ENCODE results near the gene TMEM150B.
A peak's percentile ranks its signal among the peaks of the same experiment; 100 is the strongest.

The TMEM150B gene

DNA sequence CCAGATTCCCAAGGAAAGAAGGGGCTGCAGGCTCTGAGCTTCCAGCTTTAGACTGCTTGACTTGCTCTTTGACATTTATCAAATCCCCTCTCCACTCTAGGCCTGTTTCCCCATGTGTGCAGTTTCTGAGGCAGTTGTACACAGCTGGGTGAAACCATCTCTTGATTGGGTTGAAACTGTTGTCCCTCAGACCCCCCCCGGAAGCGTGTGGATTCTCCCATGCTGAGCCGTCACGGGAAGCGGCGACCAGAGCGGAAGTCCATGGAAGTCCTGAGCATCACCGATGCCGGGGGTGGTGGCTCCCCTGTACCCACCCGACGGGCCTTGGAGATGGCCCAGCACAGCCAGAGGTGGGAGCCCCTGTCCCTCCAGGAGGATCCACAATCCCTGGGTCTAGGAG lies 21.7 kb downstream of the TMEM150B start:
- no peak for DNase-seq

DNA sequence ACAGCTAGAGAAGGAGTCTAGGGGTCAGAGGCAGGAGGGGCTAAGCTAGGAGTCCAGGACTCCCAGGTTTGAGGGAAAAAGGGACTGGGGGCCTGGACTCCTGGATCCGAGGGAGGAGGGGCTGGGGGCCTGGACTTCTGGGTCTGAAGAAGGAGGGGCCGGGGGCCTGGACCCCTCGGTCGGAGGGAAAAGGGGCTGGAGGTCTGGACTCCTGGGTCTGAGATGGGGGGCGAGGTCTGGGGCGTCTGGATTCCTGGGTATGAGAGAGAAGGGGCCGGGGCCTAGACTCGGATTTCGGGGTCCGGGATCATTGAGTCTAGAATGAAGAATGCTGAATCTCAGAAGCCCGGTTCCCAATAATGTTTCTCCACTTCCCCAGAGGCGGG lies 22.8 kb downstream of the TMEM150B start:
- DNase-seq, result no peak

DNA sequence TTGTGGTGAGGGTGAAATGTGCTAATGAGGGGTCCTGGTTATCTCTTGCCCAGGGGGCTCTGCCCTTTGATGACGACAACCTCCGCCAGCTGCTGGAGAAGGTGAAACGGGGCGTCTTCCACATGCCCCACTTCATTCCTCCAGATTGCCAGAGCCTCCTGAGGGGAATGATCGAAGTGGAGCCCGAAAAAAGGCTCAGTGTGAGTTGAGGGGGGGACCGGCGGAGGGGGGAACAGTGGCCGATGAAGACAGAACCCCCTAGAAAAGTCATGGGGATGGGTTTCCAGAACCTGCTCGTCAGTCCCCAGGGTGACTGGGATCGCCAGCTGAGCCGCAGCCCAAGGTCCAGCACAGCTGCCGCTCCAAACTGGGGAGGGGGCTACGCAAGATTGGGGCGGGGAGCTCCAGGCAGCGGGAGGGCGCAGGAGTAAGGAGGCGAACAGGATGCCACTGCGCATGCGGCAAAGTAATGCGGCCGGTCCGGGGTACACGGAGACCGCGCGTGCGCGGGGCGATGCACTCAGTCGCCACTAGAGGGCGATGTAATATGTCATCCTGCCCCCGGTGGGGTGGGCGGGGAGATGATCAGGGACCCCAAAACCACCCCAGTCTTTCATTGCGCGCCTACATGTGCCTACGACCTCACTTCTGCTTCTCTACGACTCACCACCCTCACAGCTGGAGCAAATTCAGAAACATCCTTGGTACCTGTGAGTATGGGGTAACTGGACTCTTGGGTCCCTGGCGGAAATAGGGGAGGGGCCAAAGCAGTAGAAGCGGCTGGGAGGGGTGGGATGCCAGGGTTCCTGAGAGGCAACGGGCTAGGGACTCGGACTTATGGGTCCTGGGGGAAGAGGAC lies 23.5 kb downstream of the TMEM150B start:
- peak; percentile 58 to 81 for DNase-seq

DNA sequence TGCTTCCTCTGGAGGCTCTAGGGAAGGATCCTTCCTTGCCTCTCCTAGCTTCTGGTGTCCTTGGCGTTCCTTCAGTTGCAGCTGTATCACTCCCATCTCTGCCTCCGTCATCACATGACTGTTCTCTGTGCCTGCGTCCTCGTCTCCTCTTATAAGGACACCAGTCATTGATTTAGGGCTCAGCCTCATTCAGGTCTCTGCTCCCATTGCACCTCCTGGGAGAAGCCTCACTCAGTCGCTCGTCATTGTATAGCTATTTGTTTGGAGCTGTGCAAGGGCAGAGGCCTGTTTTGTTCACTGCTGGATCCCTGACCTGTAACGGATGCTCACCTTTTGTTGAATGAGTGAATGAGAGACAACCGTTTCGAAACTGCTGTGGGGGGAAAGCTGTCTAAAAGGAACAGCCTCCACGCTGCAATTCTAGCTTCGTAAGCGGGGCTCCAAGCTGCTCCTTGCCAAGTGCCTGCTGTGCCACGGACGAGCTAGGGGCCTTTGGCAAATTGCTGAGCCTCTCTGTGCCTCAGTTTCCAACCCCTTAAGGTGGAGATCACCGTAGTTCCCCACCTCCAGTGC lies 24.2 kb downstream of the TMEM150B start:
- no peak for DNase-seq

DNA sequence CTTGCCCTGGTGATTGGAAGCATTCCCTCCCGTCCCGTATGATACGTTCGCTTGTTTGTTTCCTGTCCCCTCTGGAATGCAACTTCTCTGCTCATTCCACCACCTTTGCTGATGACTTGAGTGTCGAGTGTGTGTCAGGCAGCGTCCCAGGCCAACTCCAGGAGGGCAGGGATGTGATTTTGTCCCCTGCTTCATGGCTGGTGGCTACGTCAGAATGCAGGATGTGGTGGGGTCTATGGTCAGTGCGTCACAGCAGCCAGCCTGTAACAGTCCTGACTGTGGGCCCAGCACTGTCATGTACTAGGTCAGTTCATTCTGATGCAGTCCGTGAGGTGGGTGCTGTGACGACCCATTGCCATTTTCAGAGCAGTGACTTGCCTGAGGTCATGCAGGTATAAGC lies 25.1 kb downstream of the TMEM150B start:
- no peak for DNase-seq

DNA sequence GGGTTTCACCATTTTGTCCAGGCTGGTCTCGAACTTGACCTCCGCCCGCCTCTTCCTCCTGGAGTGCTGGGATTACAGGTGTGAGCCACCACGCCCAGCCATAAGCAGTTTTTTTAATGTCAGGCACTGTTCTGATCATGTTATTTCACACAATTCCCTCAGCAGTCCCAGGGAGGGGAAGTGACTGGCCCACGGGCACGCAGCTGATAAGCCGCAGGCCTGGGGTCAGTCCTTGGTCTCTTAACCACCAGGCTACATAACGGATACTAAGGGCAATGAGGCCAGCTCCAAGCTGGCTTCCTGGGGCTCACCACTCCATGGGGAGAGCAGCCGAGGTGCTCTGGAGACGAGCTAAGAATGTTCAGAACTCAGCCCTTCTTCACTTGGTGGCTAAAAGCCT lies 27.9 kb downstream of the TMEM150B start:
- DNase-seq, result no peak

DNA sequence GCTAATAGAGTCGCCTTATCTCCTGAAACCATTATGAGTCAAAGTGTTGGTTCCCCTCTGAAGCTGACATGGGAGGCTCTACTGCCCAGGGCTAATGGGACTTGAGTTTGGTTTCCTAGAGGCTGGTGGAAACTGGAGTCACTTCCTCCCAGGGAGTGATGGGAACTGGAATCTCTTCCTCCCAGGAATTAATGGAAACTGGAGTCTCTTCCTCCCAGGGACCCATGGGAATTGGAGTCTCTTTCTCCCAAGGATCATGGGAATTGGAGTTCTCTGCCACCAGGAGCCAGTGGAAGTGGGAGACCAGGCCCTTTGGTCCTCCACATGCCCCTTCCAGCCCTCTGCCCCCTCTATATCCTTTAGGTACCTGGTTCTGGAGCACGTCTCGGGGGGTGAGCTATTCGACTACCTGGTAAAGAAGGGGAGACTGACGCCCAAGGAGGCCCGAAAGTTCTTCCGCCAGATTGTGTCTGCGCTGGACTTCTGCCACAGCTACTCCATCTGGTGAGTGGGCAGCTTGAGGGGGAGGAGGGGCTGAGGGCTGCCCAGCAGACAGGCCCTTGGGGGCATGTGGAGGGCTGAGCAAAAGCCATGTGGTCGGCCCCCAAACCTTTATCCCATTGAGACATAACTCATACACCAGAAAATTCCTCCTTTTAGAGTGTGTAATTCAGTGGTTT lies 35.9 kb downstream of the TMEM150B start:
- DNase-seq, result no peak

DNA sequence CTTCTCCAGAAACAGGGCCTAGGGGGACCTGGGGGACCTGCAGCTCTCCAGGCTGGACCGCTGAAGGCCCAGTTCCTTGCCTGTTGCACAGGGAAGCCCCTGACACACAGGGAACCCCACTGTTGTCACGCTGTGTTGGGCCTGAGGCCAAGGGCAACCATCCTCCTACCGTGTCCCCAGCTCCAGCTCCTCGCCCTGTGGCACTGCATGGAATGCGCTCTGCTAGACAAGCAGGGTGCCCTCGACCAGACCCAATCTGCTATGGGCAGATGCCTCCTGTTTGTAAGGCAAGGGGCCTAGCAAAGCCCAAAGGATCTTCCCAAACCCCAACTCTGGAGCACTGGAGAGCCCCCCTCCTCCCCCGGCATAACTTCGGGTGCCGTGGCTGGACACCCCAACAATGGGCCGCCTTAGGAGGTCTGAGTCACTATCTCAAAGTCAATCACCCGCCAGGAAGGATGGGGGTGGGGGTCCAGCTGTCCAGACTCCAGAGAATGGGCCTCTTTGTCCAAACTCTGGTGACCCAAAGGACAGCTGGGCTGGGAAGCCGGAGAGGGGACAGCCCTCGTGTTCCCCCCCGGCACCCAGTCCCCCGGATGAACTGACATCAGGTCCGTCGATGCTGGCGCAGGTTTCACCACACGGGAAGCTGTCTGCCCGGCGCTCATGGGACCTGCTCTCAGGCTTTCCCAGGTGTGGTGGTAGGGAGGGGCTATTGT lies 37.6 kb downstream of the TMEM150B start:
- no peak for DNase-seq

DNA sequence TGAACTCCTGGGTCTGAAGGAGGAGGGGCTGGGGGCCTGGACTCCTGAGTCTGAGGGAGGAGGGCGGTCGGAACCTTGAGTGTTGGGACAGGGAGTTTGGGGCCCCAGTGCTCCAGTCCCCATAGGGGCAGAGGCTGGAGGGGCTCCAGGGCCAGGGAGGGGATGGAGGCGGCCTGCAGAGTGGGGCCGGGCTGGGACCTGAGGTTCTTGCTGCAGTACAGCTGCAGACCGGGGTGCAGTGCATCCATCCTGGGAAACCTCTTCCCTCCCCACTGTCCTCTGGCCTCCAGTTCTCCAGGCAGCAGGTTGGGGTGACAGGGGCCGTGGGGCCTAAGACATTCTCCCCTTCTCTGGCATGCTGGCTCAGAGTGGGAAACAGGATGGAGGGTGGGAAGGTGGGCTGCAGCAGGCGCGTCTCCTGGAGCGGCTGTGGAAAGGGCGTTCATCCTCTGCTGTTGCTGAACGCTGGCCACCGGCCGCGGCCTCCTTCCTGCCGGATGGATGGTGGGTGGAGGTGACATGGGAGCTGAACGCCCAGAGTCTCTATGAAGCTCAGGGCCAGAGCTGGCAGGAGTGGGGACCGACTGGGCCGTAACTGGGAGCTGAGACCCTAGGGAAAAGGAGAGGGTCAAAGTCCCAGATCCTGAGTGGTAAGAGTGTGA lies 39.8 kb downstream of the TMEM150B start:
- no peak for DNase-seq

DNA sequence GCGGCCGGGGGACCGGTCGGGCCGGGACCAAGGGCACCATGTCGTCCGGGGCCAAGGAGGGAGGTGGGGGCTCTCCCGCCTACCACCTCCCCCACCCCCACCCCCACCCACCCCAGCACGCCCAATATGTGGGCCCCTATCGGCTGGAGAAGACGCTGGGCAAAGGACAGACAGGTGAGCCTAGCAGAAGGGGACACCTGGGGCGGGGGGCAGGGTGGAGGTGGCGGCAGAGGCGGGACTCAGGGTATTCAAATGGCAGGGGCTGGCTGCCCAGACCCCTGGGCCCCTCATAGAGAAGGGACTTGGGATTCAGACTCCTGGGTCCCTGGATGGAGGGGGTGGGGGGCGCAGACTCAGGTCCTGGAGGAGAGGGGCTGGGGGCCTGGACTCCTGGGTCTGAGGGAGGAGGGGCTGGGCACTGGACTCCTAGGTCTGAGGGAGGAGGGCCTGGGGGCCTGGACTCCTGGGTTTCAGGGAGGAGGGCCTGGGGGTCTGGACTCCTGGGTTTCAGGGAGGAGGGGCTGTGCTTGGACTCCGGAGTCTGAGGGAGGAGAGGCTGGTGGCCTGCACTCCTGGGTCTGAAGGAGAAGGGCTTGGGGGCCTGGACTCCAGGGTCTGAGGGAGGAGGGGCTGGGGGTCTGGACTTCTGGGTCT lies 40.6 kb downstream of the TMEM150B start:
- no peak for DNase-seq

DNA sequence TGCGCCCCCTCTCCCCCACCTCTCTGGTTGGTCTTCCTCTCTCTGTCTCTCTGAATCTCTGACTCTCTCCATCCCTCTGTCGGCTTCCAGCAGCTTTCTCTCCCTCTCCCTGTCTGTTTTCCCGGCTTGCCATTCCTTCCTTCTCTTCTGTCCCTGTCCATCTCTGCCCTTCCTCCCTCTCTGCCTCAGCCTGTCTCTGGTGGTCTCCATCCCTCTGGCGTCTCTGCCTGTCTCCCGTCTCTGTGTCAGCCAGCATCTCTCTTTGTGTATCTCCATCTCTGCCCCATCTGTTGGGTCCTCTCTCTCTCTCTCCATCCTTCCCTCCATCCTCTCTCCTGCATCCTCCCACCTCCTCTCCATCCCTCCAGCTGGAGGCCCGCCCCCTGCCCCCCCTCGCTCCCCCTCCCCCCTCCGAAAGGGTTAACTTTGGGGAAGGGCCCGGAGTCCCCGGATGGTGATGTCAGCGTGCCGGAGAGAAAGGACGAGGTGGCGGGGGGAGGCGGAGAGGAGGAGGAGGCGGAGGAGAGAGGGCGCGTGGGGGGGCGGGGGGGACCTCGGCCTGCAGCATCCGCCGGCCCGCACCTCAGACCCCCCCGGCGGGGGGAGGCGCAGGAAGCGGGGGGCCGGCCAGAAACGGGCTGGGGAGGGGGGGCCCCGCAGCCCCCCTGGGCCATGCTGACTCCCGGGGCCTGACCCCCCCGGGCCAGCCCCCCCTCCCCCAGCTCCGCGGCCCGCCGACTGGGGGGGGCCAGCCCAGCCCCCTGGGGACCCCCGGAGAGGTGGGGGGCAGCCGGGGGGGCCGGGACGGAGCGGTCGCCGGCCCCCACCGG lies 41.4 kb downstream of the TMEM150B start, which contains the start of gene BRSK1:
TSS of gene BRSK1 (plus strand) at position 450 of the 830 bp plus-strand sequence. CDS start 446 bp downstream, outside the sequence.
- DNase-seq, result peak in 1 of 2 experiments; percentile 7

DNA sequence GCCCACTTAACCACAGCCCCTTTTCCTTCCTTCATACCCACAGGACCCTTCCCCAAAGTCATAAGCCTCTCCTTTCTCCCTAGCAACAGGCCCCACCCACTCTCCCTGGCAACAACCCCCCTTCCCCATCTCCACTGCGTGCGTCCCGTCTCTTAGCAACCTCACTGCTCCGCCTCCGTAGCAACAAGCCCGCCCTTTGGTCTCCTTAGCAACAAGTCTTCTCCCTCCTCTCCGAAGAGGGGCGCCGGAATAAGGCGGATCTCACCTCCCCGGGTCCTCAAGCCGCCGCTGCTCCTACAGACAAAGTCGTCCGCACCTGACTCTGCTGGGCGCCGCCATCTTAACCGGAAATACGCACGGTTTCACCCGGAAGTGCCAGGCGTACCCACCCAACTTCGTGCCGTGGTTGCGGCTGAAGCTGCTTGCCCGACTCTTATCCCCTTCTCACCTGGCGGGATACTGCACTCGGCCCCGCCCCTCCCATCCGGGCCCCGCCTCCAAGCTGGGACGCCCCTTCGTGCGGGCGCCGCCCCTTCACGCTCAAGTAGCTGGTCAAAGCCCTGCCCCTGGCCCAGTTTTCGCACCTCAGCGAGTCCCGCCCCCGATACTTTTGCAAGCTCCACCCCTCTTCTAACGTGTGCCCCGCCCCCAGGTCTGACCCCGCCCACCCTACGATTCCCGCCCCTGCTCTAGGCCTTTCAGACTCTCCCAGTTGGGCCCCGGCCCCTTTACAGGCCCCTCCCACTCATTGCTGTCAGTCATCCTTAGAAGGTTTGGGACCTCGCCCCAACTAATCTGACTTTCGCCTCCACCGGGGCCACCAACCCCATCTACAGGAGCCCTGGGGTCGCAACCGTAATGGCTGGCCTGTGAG lies 45.1 kb downstream of the TMEM150B start, which contains the start of gene HSPBP1:
TSS of gene HSPBP1 (minus strand) at position 341 of the 874 bp plus-strand sequence. CDS start 502 bp downstream, outside the sequence.
- peak; percentile 92 to 97 for DNase-seq

DNA sequence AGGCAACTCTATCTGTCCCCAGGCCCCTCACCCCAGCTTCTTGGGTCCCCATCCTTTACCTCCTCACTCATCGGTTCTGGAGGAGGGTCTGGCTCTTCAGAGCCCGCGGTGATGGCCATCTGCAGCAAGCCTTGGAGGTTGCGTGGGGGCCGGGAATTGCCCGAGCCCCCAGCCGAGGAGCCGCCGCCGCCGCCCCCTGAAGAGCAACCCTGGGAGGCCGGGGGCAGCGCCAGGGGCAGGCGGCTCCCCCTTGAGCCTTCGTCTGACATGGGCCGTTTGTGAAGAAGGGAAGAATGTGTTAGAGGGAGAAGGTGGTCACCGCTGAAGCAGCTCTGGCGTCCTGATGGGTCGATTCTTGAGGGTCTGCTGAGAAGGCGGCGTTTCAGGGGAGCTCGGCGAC lies 45.8 kb downstream of the TMEM150B start:
- no peak for DNase-seq

DNA sequence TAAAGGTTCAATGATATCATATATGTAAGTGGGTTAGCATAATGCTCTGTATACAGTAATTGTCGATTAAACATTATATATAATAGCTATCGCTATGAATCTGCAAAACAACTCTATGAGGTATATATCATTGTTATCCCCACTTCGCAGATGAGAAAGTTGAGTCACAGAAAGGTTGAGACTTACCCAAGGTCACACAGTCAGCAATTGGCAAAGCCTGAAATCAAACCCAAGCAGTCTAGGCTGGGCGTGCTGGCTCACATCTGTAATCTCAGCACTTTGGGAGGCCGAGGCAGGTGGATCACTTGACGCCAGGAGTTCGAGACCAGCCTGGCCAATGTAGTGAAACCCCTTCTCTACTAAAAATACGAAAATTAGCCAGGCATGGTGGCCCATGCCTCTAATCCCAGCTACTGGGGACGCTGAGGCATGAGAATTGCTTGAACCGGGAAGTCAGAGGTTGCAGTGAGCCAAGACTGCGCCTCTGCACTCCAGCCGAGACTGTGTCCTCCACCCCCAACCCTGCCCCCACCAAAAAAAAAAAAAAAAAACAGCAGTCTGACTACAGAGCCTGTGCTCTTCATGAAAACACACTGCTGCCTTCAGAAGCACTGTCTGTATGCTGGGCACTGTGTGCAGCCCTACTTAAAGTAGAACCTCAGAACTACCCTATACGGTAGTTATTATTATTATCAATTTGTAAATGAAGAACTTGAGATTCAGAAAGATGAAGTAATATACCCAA lies 46.6 kb downstream of the TMEM150B start:
- no peak for DNase-seq

DNA sequence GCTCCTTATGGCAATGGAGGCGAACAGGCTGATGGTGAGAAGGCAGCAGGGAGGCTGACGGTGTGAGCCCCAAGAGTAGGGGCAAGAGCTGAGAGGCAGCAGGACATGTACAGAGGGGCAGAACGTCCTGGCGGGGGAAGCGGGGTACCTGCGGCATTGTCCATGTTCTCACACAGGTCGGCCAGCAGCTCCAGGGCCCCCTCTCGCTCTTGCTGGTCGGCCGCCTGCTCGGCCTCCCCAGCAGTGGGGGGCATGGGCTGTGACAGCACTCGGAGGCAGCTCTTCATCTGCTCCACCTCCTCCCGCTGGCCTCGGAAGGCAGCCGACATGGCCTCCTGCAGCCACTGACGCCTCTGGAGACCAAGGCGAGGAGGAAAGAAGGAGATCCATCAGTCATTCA lies 47.6 kb downstream of the TMEM150B start:
- DNase-seq, result no peak

DNA sequence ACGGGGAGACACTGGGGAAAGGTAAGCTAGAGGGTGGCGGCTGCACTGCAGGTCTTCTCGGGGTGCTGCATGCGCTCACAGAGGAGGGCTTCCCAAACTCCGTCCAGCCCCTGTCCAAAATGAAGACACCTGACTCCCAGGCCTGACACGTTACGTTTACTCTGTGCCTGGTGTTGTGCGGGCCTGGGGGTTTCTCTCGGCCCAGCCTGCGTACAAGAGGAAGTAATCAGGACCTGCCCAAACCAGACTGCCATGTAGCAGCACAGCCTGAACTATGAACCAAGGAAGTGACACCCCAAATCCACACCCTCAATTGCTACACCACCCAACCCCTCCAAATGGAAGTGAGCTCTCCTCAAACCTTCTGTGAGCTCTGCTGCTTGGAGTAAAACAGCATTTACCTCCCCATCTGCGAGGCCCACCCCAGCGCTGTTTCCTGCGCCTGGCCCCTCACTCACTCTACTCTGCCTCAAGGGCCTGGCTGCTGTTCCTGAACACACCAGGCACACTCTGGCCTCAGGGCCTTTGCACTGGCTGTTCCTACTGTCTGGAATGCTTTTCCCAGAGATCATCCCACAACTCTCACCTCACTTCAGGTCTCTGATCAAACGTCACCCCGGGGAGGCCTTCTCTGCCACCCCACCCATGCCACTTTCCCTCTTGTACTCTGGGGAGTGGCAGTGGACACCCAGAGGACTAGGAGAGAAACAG lies 48.3 kb downstream of the TMEM150B start:
- no peak for DNase-seq

DNA sequence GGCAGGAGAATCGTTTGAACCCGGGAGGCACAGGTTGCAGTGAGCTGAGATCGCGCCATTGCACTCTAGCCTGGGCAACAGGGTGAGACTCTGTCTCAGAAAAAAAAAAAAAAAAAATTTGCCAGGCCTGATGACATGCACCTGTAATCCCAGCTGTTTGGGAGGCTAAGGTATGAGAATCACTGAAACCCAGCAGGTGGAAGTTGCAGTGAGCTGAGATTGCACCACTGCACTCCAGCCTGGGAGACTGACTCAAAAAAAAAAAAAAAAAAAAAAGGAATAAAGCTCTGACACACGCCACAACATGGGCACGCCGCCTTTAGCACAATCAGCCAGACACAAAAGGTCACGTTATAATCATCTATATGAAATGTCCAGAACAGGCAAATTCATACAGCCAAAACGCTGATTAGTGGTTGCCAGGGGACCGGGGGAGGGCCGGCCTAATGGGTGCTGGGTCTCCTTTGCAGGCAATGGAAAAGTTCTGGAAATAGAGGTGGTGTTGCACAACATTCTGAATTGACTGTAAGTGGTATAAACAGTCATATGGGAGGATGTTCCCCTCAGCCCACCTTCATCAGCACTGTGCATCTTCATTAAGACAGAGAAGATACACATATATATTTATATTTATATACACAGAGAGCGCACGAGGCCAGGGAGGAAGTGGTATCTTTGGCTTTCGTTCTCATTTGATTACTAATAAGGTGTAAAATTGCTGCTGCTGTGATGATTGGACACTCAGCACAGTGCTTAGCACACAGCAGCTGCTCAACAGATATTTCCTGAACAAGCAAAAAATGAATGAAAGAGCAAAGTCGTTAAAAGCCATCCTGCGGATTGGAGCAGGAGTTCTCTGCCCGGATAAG lies 49.1 kb downstream of the TMEM150B start:
- DNase-seq, result no peak
